ENCODE data around the gene FLT3.

- TF ChIP-seq POLR2A (IDR thresholded peaks at IDR 0.05) (no peak), CTCF (IDR thresholded peaks at IDR 0.05) (no peak)
These were observed 28.6 kb upstream of the FLT3 start for GRCh38 chr13:28128926-28129325.
